GM21381 (cell line): ENCODE data around the gene EIF4E.
A peak's percentile ranks its signal among the peaks of the same experiment; 100 is the strongest.

Experiments used
- ATAC-seq: cut with Tn5 transposase; IDR thresholded peaks from one replicate; pipeline ENCODE4 v1.9.1; 2021; ENCODE audit warnings: mild to moderate bottlenecking, moderate library complexity; ENCODE audit not compliant: unreplicated experiment

Gene EIF4E, protein sequence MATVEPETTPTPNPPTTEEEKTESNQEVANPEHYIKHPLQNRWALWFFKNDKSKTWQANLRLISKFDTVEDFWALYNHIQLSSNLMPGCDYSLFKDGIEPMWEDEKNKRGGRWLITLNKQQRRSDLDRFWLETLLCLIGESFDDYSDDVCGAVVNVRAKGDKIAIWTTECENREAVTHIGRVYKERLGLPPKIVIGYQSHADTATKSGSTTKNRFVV

DNA sequence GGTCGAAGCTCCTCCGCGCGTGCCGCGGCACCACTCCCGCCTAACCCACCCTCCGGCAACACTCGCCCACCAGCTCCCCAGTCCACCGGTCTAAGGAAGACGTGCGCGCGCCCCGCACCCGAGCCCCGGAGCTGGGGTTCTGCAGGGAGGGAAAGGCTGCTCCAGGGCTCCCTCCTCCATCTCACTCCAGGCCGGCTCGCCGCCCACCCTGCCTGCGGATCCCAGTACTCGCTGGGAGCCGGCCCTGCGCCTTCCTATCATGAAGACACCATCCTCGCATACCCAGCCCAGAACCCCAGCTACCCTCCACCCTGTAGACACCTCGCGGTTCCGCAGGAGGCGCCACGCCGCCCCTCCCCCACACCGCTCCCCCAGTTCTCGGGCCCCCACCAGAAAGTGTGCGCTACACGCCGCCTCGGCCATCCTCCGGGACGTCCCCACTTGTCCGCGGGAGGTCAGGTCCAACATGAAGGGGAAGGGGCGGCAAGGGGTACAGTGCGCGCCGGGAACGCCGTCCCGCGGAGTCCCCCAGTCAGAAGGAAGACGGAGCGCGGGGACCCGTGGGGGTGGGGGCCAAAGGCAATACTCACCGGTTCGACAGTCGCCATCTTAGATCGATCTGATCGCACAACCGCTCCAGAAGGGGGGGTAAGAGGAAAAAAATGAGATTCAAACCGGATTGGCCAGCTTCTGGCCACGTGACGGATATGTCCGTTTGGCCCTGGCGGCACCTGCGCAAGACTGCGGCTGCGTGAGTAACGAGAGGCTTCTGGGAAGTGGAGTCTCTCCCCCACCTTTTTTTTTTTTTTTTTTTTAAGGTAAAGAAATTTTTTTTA is at the start of gene EIF4E:
Gene EIF4E (minus strand): TSS at position 629 of the 836 bp plus-strand sequence. CDS start 21 bp downstream, at position 608.
- peak; percentile 66 for ATAC-seq

DNA sequence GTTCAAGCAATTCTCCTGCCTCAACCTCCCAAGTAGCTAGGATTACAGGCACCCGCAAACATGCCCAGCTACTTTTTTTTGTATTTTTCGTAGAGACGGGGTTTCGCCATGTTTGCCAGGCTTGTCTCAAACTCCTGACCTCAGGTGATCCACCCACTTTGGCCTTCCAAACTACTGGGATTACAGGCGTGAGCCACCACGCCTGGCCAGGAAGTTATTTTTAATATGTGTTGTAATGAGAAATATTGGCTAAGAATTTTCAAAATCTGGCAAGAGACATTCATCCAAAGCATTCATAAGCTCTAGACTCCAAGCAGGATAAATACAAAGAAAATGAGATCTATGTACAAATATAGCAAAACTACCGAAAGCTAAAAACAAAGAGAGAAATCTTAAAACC is 48.6 kb upstream of the EIF4E start:
- ATAC-seq: no peak

DNA sequence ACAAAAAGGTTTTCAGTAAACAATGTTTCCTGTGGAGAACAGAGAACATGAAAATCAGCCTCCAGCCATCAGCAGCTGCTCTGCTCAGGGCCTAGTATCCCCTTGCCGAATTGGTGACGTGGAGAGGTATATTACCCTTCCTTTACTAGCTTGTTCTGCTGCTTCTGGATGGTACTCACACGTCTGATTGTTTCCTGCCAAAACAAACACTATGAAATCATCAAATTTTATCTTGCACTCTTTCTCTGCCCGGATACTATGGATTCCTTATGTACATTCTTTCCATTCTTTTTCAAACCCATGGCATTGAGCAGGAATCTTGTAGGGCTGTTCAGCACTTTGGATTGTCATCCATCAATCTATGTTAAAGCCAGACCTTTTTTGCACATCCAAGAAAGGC is 47.8 kb upstream of the EIF4E start:
- ATAC-seq: no peak

DNA sequence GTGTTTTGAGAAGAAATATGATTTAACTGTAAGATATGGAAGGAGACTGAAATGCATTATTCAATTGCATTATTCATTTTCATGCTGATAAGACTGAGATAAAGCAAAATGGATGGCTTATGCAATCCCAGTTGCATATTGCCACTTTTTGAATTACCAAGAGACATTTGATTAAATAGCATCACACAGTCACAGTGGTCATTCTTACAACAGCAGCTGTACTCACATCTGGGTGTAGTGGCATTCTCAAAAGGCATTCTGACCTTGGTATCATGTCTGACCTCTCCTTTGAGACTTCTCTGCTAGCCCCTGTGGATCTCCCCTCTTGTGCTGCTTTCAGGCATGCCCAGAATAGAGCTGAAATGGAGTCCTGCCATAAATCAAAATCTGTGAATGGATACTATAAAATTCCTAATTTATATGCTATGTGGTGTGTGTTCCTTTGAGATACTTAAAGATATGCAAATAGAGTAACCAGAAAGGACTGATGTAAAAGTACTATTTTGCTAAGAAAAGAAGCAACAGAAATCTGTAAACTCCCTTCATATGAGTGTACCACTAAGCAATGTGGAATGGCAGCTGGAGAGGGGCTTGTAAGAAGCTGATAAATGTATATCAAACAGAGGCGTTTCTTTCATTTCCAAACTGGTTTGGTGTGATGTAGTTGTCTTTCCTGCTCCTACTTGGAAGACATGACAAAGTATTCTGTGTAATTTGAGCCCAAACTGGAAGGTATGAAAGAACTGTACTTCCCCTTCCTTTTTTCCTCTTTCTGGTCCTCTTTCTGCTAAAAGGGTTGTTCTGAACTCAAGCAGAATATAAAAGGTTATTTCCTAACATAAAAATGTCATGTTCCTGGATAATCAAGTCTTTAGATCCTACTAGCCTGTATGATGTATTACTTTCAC is 41.2 kb upstream of the EIF4E start:
- no peak for ATAC-seq

DNA sequence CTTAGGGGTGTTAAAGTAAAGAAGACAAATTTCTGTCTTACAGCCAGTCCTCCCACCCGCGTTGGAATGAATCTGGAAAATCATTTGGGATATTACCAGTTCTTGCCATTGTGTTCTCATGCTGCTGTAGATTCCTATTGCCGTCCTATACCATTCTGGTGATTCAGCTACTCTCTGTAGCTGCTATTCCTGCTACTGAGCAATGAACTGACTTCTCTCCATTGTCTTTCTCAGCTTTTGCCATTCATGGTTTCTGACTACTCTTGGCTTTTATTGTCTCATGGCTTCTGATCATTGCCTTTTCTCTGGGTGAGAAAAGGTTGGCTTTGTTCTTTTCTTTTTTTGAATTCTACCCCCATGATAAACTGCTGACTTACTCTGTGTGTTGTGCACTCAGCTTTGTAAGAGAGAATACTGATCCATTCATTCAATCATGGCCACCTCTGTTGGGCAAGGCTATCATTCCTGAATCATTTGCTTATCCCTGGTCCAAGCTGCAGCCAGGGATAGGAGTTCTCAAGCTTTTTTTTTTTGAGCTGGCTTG is 38.9 kb upstream of the EIF4E start:
- ATAC-seq: no peak

DNA sequence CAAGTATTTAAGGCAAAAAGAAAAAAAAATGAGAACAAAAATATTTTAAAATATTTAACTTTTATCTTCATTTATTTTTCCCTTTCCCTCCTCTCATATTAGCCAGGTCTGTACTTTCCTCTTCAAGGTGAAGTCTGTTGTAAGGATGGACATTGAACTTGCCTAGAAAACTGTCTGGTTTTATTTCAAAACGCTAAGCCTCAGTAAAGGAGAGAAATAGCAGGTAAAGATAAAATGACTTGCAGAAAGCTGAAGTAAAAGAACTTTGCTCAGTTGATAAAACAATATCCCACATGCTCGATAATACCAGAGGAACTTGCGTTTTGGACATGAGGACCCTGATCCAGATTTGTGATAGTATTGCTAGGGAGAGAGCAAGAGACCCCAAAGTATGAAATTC is 38.0 kb upstream of the EIF4E start:
- ATAC-seq: no peak

DNA sequence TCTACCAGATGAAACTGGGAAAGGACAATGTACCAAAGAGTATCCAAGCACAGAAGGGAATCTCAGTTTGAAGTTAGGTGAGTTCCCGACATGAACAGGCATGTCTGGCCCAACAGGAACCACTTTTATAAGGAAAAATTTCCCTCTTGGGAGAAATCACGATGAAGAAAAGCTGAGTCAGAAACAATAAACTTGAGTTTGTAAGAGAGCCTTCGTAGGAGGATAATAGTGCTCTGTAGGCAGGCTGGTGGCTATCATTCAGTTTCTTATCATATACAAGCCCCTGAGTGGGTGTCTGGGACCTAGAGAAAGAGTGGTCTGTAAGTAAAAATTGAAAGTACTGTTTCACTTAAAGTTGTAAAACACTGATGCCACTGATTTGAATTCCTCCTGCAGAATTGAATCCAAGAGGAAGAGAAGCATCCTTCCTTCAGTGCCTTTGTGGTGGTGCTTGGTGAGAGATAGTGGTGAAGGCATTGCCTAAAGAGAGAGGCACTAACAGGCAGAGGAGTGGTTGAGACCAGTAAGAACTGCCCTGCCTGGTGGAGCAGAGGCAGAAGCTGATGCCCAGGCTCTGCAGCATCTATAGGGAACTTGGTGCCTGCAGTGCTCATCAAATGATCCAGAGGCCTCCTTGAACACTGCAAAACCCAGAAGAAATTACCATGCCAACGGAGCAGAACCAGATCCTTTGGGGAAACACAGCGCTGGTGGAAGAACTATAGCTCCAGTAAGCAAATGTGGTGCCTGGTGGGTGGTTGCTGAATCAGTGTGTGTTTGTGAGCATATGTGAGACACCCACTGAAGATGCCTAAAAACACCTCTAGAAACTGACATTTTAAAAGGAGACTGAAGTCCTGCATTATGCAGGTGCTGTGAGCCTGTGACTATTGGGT is 34.9 kb upstream of the EIF4E start:
- ATAC-seq: no peak

DNA sequence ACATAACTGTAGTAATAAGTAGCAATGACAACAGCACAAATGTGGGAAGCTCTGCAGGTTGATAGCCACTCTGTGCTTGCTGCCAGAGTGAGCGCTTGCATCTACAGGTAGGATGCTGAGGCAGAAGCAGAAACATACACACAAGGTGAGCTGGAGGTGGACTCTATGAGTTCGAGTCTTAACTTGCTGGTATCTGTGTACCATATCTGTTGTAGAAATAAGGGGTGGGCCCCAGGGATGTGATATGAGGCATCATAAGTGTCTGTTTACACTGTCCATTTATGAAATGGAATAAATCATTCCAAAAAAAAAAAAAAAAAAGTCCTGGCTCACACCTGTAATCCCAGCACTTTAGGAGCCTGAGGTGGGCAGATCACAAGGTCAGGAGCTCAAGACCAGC is 32.8 kb upstream of the EIF4E start:
- no peak for ATAC-seq

DNA sequence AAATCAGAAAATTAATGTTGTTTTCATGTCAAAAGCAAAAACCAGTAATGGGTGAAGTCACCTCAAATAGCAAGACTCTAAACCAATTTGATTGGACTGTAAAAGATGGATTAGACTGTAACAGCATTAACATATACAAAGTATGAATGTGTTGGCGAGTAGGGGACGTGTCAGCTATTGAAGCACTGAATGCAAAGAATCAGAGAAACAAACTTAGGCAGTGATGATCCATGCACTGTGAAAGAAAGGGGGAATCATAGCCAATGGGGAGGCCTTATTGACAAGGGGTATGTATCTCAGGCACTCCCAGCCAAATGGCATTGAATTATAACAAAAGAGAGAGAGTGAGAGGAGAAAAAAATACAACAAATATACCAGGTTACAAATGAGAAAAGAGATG is 30.5 kb upstream of the EIF4E start:
- no peak for ATAC-seq

DNA sequence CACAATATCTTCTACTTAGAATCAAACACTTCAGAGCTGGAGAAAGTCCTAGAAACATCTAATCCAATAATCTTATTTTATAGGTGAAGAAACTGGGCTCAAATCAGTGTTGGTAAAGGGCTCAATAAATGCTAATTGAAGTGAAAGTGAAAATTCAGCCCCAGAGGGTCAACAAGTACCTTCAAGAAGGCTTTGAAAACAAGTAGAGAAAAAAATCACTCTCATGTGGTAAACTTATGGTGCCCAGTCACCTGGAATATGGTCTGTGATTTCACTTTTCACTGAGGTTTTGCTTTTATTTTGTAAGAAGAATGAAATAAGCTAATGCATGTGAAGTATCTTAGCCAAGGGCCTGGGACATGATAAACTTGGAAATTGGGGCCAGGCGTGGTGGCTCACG is 29.1 kb upstream of the EIF4E start:
- no peak for ATAC-seq

DNA sequence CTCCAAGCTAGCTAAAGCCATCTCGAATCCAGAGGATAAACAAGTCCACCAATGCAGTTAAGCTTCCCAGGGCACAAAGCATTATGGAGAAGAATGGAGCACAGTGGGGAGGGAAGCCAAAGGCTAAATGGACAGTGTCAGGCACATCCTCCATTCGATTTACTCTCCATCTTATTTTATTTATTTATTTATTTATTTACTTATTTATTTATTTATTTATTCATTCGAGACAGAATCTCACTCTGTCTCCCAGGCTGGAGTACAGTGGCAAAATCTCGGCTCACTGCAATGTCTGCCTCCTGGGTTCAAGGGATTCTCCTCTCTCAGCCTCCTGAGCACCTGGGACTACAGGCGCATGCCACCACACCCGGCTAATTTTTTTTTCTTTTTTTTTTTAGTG is 26.3 kb upstream of the EIF4E start:
- ATAC-seq: no peak

DNA sequence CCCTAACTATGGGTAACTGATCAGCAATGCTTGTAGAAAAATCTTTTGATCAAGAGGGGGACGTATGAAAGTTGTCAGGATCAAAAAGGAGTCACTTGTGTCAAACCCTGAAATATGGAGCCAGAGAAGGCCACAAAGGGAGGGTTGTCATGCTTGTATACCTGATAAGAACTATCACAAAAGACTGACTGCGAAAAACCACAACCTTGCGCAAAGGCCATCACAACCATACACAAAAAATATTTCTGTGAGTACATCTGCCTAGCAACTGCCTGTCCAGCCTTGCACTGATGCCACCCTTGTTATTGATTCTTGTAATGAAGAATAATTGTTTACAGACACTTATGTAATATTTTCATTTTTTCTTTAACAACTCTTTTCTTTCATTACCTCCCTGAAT is 22.8 kb upstream of the EIF4E start:
- ATAC-seq: no peak

DNA sequence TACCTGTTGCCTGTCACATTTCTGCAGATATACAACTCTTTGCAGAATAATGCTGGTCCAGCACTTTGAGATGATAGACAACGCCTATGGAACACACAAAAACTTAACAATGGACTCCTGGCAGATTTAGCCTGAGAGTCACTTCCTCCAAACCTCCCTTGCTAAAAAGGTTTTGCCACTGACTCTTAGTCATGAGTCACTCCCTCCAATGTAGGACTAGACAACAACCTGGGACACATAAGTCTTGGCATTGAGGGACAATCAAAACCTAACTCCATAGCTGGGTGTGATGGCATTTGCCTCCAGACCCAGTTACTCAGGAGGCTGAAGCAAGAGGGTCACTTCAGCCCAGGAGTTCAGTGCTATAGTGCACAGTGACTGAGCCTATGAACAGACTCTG is 22.0 kb upstream of the EIF4E start:
- no peak for ATAC-seq

DNA sequence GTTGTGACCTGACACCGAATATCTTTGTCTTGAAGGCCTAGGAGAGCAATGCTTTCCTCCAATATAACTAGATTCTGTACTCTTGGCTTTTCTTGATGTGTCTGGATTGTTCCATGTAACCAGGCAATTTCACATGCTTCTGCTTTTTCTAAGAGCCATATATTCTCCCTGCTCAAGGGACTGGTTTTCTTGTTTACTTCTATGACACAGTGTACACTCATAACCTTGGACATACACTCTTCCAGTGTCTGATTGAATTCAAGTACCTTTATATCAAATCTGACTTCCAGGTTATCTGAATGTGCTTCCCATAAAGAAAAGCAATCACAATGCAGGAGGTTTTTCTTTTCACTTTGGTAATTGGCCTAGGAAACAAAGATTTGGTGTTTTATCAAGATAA is 17.4 kb upstream of the EIF4E start:
- ATAC-seq: no peak

DNA sequence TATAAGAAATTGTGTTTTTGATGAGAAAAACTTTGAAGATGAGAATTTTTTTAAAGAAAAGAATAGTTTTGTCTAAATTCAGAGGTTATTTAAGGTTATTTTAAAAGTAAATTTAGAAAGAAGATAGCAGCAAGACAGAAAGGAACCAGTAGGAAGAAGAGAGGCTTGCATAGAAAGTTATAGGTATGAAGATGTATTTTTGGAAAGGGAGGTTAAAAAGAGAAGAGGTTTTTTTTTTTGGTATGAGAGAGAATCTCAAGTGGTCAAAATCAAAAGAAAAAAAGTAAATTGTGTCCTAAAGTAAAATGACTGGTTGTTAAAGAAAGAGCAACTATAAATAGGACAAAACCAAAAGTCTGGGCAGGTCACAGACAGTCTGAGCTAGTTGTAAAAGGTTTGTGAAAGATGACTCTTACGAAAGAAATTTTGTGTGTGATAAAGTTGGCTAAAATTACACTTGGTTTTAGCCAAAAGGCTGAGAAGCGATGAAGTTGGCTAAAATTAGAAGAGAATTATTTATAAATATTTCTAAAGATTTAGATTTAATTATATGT is 16.4 kb upstream of the EIF4E start:
- ATAC-seq: peak; percentile 52

DNA sequence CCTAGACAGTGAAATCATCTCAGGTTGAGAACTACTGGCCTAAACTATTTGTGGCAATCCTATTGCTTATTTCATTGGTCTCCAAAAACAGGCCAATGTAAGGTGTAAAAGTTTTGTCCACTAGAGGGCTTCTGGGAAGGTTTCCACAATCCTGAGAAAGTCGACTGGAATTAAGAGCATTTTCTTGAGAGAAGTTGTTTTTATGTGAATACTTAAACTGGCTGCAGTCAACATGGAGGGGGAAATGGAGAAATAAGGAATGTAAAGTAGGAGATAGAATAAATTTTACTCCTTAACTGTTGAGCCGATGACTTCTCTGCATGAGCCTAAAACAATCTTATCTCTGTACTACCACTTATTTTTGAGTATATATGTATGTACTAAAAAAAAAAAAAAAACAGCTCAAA is 11.0 kb upstream of the EIF4E start:
- ATAC-seq: no peak

DNA sequence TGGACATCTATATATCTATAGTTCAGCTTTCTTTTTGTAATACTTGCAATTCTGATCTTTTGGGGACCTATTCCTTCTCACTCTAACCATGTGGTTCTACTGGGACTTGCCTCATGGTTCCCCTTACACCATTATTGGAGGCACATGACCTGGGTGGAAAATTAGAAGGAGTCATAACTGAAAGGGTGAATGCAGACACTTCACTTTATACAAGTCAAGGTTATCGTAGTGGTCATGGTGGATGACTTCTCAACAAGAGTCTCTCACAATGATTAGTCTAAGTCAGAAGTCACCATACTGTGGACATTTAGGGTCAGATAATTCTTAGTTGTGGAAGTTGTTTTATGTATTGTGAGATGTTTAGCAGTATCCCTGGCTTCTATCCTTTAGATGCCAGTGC is 10.5 kb upstream of the EIF4E start:
- ATAC-seq: no peak

DNA sequence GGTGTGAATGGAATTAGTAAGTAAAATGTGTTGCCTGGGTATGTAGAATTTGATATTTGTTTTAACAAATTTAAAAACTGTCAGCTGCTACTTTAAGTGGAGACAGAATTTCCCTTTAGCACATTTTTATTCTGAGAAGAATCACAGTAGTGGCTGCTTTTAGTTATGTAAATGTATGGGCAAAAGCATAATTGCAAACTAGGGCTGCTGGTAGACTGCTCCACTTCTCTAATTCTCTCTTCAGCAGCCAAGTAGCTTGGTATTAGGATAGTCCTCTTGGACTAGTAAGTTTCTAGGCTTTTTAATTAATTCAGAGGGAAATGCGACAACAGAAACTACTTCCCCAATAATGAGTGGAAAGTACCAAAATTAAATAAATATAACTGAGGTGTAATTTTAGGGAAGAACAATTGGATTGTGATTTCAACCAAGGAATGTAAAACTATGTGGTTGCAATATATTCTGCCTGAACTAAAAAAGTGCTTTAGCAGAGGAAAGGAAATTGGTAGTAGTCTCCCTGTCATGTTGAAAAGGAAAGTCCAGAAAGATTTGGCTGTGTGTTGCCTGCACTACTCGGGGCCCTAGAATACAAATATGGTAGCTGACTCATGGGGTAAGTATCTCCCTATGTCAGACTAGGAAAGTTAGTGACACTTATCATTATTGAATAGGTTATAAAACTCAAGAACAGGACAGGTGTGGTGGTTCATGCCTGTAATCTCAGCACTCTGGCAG is 9.2 kb upstream of the EIF4E start:
- no peak for ATAC-seq

DNA sequence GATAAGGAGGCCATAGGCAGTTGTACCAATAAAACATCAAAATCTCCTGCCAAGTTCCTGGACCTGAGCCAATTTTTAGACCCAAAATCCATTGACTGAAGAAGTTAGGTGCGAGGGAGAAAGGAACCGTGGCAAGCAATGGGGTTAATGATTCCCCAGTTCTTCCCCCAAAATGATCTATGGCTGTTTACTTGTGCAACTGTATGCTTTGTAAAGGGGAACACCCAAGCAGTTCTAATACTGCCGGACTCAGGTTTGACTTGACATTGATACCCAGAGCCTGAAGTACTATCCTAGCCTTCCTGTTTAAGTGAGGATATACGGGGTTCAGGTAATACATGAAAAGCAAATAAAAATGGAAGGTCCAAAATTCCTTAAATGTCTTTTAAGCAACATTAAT is 6.7 kb upstream of the EIF4E start:
- ATAC-seq: no peak
